ENCODE data around the gene PTPRM. TPM values are rescaled to one million over a fixed set of nuclear protein-coding genes. Genes with fewer than 3 reads are reported as not detected.

Gene PTPRM
- total and polyA plus RNA-seq, 2 experiments from 2014 or later = 1.6 to 5.3 TPM

GRCh38 chr18:8254654-8255053 is 687.5 kb downstream of the PTPRM start:
- Histone ChIP-seq H3K79me2 (replicated peaks; ENCODE audit: insufficient read depth) (no peaks in the 10 kb centered on the region), H3K27me3 (ENCODE audit: insufficient read depth) (no peaks in the 10 kb centered on the region), H3F3A (replicated peaks; ENCODE audit: low read depth) (no peaks in the 10 kb centered on the region), H3K4me3 (no peak overlapping the region), H2AFZ (no peak overlapping the region), H3K4me1 (ENCODE audit: insufficient read depth) (peaks cover 27% of the 10 kb centered on the region), H3K36me3 (ENCODE audit: insufficient read depth) (no peaks in the 10 kb centered on the region), H3K27ac (ENCODE audit: low read depth) (no peak overlapping the region), H3K4me2 (no peak overlapping the region), H4K20me1 (replicated peaks; ENCODE audit: insufficient read depth) (no peaks in the 10 kb centered on the region), H3K9me2 (ENCODE audit: insufficient read depth) (no peaks in the 10 kb centered on the region)
- no peak for DNase-seq (ENCODE audit: low spot score)
- Mint-ChIP-seq H3K36me3 (ENCODE audit: low read depth) (no peaks in the 10 kb centered on the region), H3K27ac (no peak overlapping the region), H3K9me3 (no peaks in the 10 kb centered on the region), H3K4me3 (no peak overlapping the region), H3K27me3 (ENCODE audit: insufficient read depth, low read depth, poor library complexity) (peaks cover 2% of the 10 kb centered on the region), H3K4me1 (peaks cover 30% of the 10 kb centered on the region)
- TF ChIP-seq CTCF (conservative IDR thresholded peaks at IDR 0.05; ENCODE audit: low read depth in 2 of 2) = no peak
- no peak for TF ChIP-seq REST (IDR thresholded peaks at IDR 0.05; ENCODE audit: unreplicated experiment)
- TF ChIP-seq STAT1 (IDR thresholded peaks at IDR 0.05; ENCODE audit: unreplicated experiment) = no peak
- no peak for TF ChIP-seq EZH2 (IDR thresholded peaks at IDR 0.05; ENCODE audit: low read depth, unreplicated experiment)
- TF ChIP-seq ZNF331 (CRISPR knock-in tag; IDR thresholded peaks at IDR 0.05; ENCODE audit: low read depth) = no peak
- no peak for TF ChIP-seq ZNF462 (CRISPR knock-in tag; IDR thresholded peaks at IDR 0.05)
- TF ChIP-seq ZNF114 (CRISPR knock-in tag; IDR thresholded peaks at IDR 0.05) = no peak
- no peak for TF ChIP-seq JUNB (IDR thresholded peaks at IDR 0.05; ENCODE audit: unreplicated experiment)
- TF ChIP-seq ETS1 (IDR thresholded peaks at IDR 0.05) = no peak
- no peak for TF ChIP-seq CREB1 (CRISPR knock-in tag; IDR thresholded peaks at IDR 0.05; ENCODE audit: low read depth)
- TF ChIP-seq POLR2AphosphoS5 (IDR thresholded peaks at IDR 0.05; ENCODE audit: low read depth) = no peak
- ATAC-seq = no peak
